GM12878 (cell line): ENCODE data around the gene CROCC. TPM values are rescaled to one million over a fixed set of nuclear protein-coding genes. Genes with fewer than 3 reads are reported as not detected.

Experiments used
- ATAC-seq: fragments of 200-7000 bp; cut with Tn5 transposase; 3 replicates; pipeline ENCODE4 v1.9.1; 2020; ENCODE audit warnings: mild to moderate bottlenecking, moderate library complexity
- BruUV-seq: library from RNA; stranded (reverse); fragments of 400-500 nt; replicated peaks from 2 replicates; lab custom pipeline; 2021; lab: Mats Ljungman, UMichigan
- CTCF ChIA-PET: fragments of 300-600 bp; sonication (Branson Sonifier 250); formaldehyde crosslinking; extraction: SDS; loops from one replicate; lab custom pipeline; 2021; ENCODE audit warnings: inconsistent platforms; lab: Yijun Ruan, JAX
- POLR2A ChIA-PET: fragments of 350-600 bp; formaldehyde crosslinking; extraction: SDS; loops from one replicate; lab custom pipeline; 2021; ENCODE audit warnings: inconsistent platforms; lab: Charles Lee
- RAD21 ChIA-PET: fragments of 300-600 bp; sonication (Branson Sonifier 250); formaldehyde crosslinking; loops from one replicate; lab custom pipeline; 2023; ENCODE audit warnings: antibody characterized with exemption; ENCODE audit not compliant: unreplicated experiment; lab: Charles Lee
- SMC1A ChIA-PET: fragments of 300-600 bp; sonication (Branson Sonifier 250); formaldehyde crosslinking; loops from one replicate; lab custom pipeline; 2023; ENCODE audit not compliant: unreplicated experiment, uncharacterized antibody; lab: Charles Lee
- DNase-seq: peaks from one replicate; pipeline ENCODE4 v3.0.0-alpha.2; 2011; ENCODE audit warnings: low read depth, low spot score
- FAIRE-seq: peaks from 3 replicates; lab custom pipeline; 2011; peaks lifted over from hg19 to GRCh38; lab: Jason Lieb, UNC
- H2AFZ ChIP-seq: 2 replicates; pipeline ENCODE4 v1.6.0; 2011; ENCODE audit warnings: low read depth, low read length, control low read depth; ENCODE audit not compliant: control insufficient read depth
- H3K27ac ChIP-seq: 2 replicates; pipeline ENCODE4 v1.5.1; 2011; ENCODE audit warnings: control low read depth; ENCODE audit not compliant: control insufficient read depth, insufficient read depth
- H3K27me3 ChIP-seq, 2 experiments: replicated peaks in 1 of 2; 2 replicates each; pipeline versions ENCODE4 v1.6.0 to v1.6.1; 2011; ENCODE audit warnings: low read length in 1 of 2; ENCODE audit not compliant: control insufficient read depth in 2 of 2, insufficient read depth in 2 of 2
- H3K36me3 ChIP-seq, 2 experiments: 2 replicates each; pipeline ENCODE4 v1.5.1; 2011; ENCODE audit warnings: low read length in 1 of 2; ENCODE audit not compliant: control insufficient read depth in 2 of 2, insufficient read depth in 2 of 2
- H3K4me1 ChIP-seq: 2 replicates; pipeline ENCODE4 v1.6.1; 2011; ENCODE audit warnings: mild to moderate bottlenecking, low read length, moderate library complexity, mixed read lengths; ENCODE audit not compliant: control insufficient read depth, insufficient read depth
- H3K4me2 ChIP-seq: 2 replicates; pipeline ENCODE4 v1.6.0; 2011; ENCODE audit warnings: control low read depth; ENCODE audit not compliant: control insufficient read depth, insufficient read depth
- H3K4me3 ChIP-seq: fragments of 200-600 bp; sonication (generic); 2 replicates; pipeline ENCODE4 v1.5.1; 2016
- H3K79me2 ChIP-seq: 2 replicates; pipeline ENCODE4 v1.6.0; 2011; ENCODE audit warnings: low read length; ENCODE audit not compliant: control insufficient read depth, insufficient read depth
- H3K9ac ChIP-seq: 2 replicates; pipeline ENCODE4 v1.8.0; 2011; ENCODE audit warnings: low read length, control low read depth, mixed read lengths; ENCODE audit not compliant: control insufficient read depth, insufficient read depth
- H3K9me3 ChIP-seq: replicated peaks from 3 replicates; pipeline ENCODE4 v1.5.1; 2011; ENCODE audit warnings: mild to moderate bottlenecking, low read length; ENCODE audit not compliant: control insufficient read depth, insufficient read depth
- H4K20me1 ChIP-seq: 2 replicates; pipeline ENCODE4 v1.6.0; 2011; ENCODE audit not compliant: control insufficient read depth, insufficient read depth
- CBX3 ChIP-seq: fragments of 200-600 bp; sonication (generic); IDR thresholded peaks from 2 replicates; pipeline ENCODE4 v1.6.1; 2016; ENCODE audit warnings: low read depth, borderline replicate concordance
- ESRRA ChIP-seq: IDR thresholded peaks from 2 replicates; pipeline ENCODE4 v1.6.1; 2012; ENCODE audit warnings: mild to moderate bottlenecking, low read length, improper control_type of control experiment
- HDGF ChIP-seq: fragments of 450-650 bp; IDR thresholded peaks from 2 replicates; pipeline ENCODE4 v1.6.1; 2016; ENCODE audit warnings: antibody characterized with exemption
- KLF5 ChIP-seq: fragments of 450-650 bp; IDR thresholded peaks from 2 replicates; pipeline ENCODE4 v1.6.1; 2014; ENCODE audit warnings: mild to moderate bottlenecking; ENCODE audit not compliant: partially characterized antibody
- POLR2AphosphoS5 ChIP-seq: IDR thresholded peaks from 2 replicates; pipeline ENCODE4 v1.6.1; 2011; ENCODE audit warnings: mild to moderate bottlenecking, low read length, inconsistent platforms
- SMARCA5 ChIP-seq: fragments of 450-650 bp; IDR thresholded peaks from 2 replicates; pipeline ENCODE4 v1.6.1; 2017; ENCODE audit warnings: mild to moderate bottlenecking
- SRF ChIP-seq, 2 experiments: IDR thresholded peaks; 2 replicates each; pipeline ENCODE4 v1.6.1; 2011; ENCODE audit warnings: low read depth in 2 of 2, low read length in 2 of 2, mild to moderate bottlenecking in 1 of 2, moderate library complexity in 1 of 2
- STAT3 ChIP-seq: IDR thresholded peaks from 2 replicates; pipeline ENCODE4 v1.6.1; 2011; ENCODE audit warnings: low read depth, low read length, improper control_type of control experiment
- YY1 ChIP-seq: IDR thresholded peaks from 2 replicates; pipeline ENCODE4 v1.6.1; 2011; ENCODE audit warnings: low read depth, mild to moderate bottlenecking, low read length
- ZSCAN29 ChIP-seq: fragments of 450-650 bp; IDR thresholded peaks from 2 replicates; pipeline ENCODE4 v1.6.1; 2017; ENCODE audit warnings: mild to moderate bottlenecking, moderate library complexity
- WGBS: methylation state at CpG from one replicate; pipeline ENCODE4 v1.1.6; 2016; ENCODE audit warnings: low lambda C conversion rate; ENCODE audit not compliant: insufficient replicate concordance, insufficient coverage; ENCODE audit errors: missing lambda C conversion rate; 5-methylcytosine and 5-hydroxymethylcytosine counted together
- in situ Hi-C: fragments of 300-500 bp; cut with MboI; formaldehyde crosslinking; loops from 9 replicates; pipeline ENCODE4 v1.14.3; 2018; ENCODE audit warnings: mixed read lengths
- intact Hi-C: fragments of 100-400 bp; cut with micrococcal nuclease; formaldehyde crosslinking; loops from one replicate; pipeline ENCODE4 v1.14.2; 2022; ENCODE audit not compliant: unreplicated experiment
- polyA plus RNA-seq, 11 experiments: library from polyadenylated mRNA; depleted of rRNA in 4 of 11; unstranded in 6 of 11; stranded (reverse) in 5 of 11; fragments of >200 nt; fragmentation: Nextera tagmentation in 4 of 11; fragmentation: Illumina TruSeq in 1 of 11; extraction: Ambion mirVana in 4 of 11; extraction: Trizol in 1 of 11; gene quantifications; 1 replicate in 1 of 11; 2 replicates in 10 of 11; pipeline versions ENCODE4 v1.2.1 to v1.2.3, GENCODE V29; 2011 to 2016; ENCODE audit warnings: inconsistent platforms in 2 of 11, missing spikeins in 2 of 11, low read depth in 1 of 11
- total RNA-seq, 4 experiments: library from RNA; depleted of rRNA in 3 of 4; stranded (reverse); fragments of >200 nt in 3 of 4; fragmentation: Illumina TruSeq in 1 of 4; extraction: Trizol in 1 of 4; gene quantifications; 2 replicates each; pipeline versions ENCODE4 v1.2.1 to v1.2.3, GENCODE V29; 2013 to 2021
- TF ChIP-seq, protein P1 (sequence below): IDR thresholded peaks from 2 replicates; pipeline ENCODE4 v1.6.1; 2011; ENCODE audit warnings: low read depth, mild to moderate bottlenecking, low read length, moderate library complexity, borderline replicate concordance; ENCODE audit errors: extremely low read depth

Gene CROCC
- total and polyA plus RNA-seq, 10 of the 15 experiments (the other 5 are each of a cell fraction or from before 2014, with no cell fraction given), result 0.04 to 5.5 (median 2.3) TPM

- no peaks in the 10 kb centered on the region for H4K20me1 ChIP-seq
- H3K79me2 ChIP-seq, result no peaks in the 10 kb centered on the region
- H3K9me3 ChIP-seq, result no peaks in the 10 kb centered on the region
- H3K27ac ChIP-seq, result no peak overlapping the region
- CTCF ChIA-PET, result no interaction called here
- H3K27me3 ChIP-seq, result peaks cover 0 to 1% of the 10 kb centered on the region in 2 experiments; a peak in 2 of 4 replicates
- FAIRE-seq (no peak), DNase-seq (no peak), ATAC-seq (no peak)
- H3K4me2 ChIP-seq, result no peak overlapping the region
- WGBS, result 56% methylated on average over 20 of the region's 20 CpGs
- H3K36me3 ChIP-seq, result no peaks in the 10 kb centered on the region
- RAD21 ChIA-PET, result no interaction called here
- H3K9ac ChIP-seq, result no peak overlapping the region
- TF ChIP-seq ESRRA (no peak), KLF5 (no peak), ZSCAN29 (no peak), SMARCA5 (no peak), STAT3 (no peak), POLR2AphosphoS5 (no peak), CBX3 (no peak), YY1 (no peak), HDGF (no peak), SRF (IDR thresholded peaks at IDR 0.05; ENCODE audit: low read depth in 2 of 2, low read length in 2 of 2) (no peak)
- TF ChIP-seq, protein P1, sequence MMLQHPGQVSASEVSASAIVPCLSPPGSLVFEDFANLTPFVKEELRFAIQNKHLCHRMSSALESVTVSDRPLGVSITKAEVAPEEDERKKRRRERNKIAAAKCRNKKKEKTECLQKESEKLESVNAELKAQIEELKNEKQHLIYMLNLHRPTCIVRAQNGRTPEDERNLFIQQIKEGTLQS, result no peak
- BruUV-seq, result no TSS peak
- SMC1A ChIA-PET, result no interaction called here
- intact Hi-C loops (no loop called here), in situ Hi-C loops (no loop called here)
- POLR2A ChIA-PET, result no interaction called here
- H3K4me1 ChIP-seq, result no peaks in the 10 kb centered on the region
- H2AFZ ChIP-seq, result no peak overlapping the region
- H3K4me3 ChIP-seq, result no peak overlapping the region
These were observed 34.7 kb upstream of the CROCC start for GRCh38 chr1:16886860-16887605.
